OCI-LY3 (cell line): ENCODE data around the gene PILRB.
"Not testable (repeated sequence)": the region's sequence is repeated elsewhere in the genome, so short reads cannot be mapped to it uniquely, and the experiment has no call there.

ENCODE experiments used
- CTCF ChIP-seq: fragments of 200-600, 300-600 bp; sonication (generic); IDR thresholded peaks from 2 replicates; pipeline ENCODE4 v1.5.1; 2014; ENCODE audit warnings: antibody characterized with exemption, low read length, low read depth
- EZH2phosphoT487 ChIP-seq: fragments of 200-600 bp; shearing (Covaris generic); IDR thresholded peaks from 2 replicates; pipeline ENCODE4 v1.6.1; 2018; ENCODE audit warnings: antibody characterized with exemption, mixed run types, low read depth

GRCh38 chr7:100321648-100322047, 36.3 kb upstream of the PILRB start:
- not testable (repeated sequence) for TF ChIP-seq CTCF, EZH2phosphoT487
